Spinal cord (tissue), 10 donors: ENCODE measurements around the gene TMEM250. TPM values are rescaled to one million over a fixed set of nuclear protein-coding genes. Genes with fewer than 3 reads are reported as not detected.
A peak's percentile ranks its signal among the peaks of the same experiment; 100 is the strongest.

Source experiments
- DNase-seq, 6 donors: peaks; one replicate each; pipeline versions ENCODE4 v3.0.0 to v3.0.0-alpha.2; 2013 to 2015; ENCODE audit warnings: low spot score in 6 of 6, low read depth in 4 of 6
- H3K27ac ChIP-seq: one replicate; pipeline ENCODE4 v1.5.1; 2013; ENCODE audit warnings: low read depth, low read length, control low read depth
- H3K27me3 ChIP-seq: one replicate; pipeline ENCODE4 v1.6.1; 2013; ENCODE audit warnings: low read length; ENCODE audit not compliant: control insufficient read depth, insufficient read depth
- H3K36me3 ChIP-seq: one replicate; pipeline ENCODE4 v1.6.1; 2013; ENCODE audit warnings: low read length; ENCODE audit not compliant: control insufficient read depth, insufficient read depth
- H3K4me1 ChIP-seq: one replicate; pipeline ENCODE4 v1.6.1; 2013; ENCODE audit warnings: low read length; ENCODE audit not compliant: control insufficient read depth, insufficient read depth
- H3K4me3 ChIP-seq: one replicate; pipeline ENCODE4 v1.5.1; 2013; ENCODE audit warnings: low read depth, low read length, control low read depth
- H3K9me3 ChIP-seq: one replicate; pipeline ENCODE4 v1.6.1; 2013; ENCODE audit warnings: low read length; ENCODE audit not compliant: control insufficient read depth, insufficient read depth
- WGBS: methylation state at CpG from one replicate; pipeline ENCODE4 v1.1.5; 2013; ENCODE audit warnings: missing lambda C conversion rate; ENCODE audit not compliant: insufficient coverage; 5-methylcytosine and 5-hydroxymethylcytosine counted together
- polyA plus RNA-seq, 2 donors: library from polyadenylated mRNA; unstranded; fragments of 120-200 nt; gene quantifications; one replicate each; pipeline ENCODE4 v1.2.1, GENCODE V29; 2013; ENCODE audit not compliant: insufficient read length in 2 of 2
- total RNA-seq, 2 donors: library from RNA; depleted of rRNA in 1 of 2; stranded (reverse); fragments of 120-200 nt in 1 of 2; fragments of >200 nt in 1 of 2; gene quantifications; one replicate each; pipeline versions ENCODE4 v1.2.3 to v1.2.4, GENCODE V29; 2013 to 2014
- donor health status: healthy.

Gene TMEM250
- total and polyA plus RNA-seq, 4 donors, result 14.1 to 27.2 (median 25.3) TPM

GRCh38 chr9:136133191-136133958 is 14.7 kb upstream of the TMEM250 start:
- Histone ChIP-seq H3K27me3 (peaks cover 38% of the 10 kb centered on the region), H3K27ac (no peak overlapping the region), H3K4me1 (peaks cover 46% of the 10 kb centered on the region), H3K36me3 (no peaks in the 10 kb centered on the region), H3K9me3 (no peaks in the 10 kb centered on the region), H3K4me3 (peak overlapping the region; percentile 20)
- 3% methylated on average over 60 of the region's 69 CpGs for WGBS
- peak in 2 of 6 donors; percentile 78 to 81 for DNase-seq

GRCh38 chr9:136132512-136133050 is 13.9 kb upstream of the TMEM250 start:
- WGBS, result 10% methylated on average over 35 of the region's 52 CpGs
- Histone ChIP-seq H3K9me3 (no peaks in the 10 kb centered on the region), H3K4me1 (peaks cover 42% of the 10 kb centered on the region), H3K27ac (no peak overlapping the region), H3K27me3 (peaks cover 38% of the 10 kb centered on the region), H3K4me3 (no peak overlapping the region), H3K36me3 (no peaks in the 10 kb centered on the region)
- no peak for DNase-seq

- H3K4me1 ChIP-seq, result peaks cover 35% of the 10 kb centered on the region
- H3K27me3 ChIP-seq, result peaks cover 38% of the 10 kb centered on the region
- H3K9me3 ChIP-seq, result no peaks in the 10 kb centered on the region
- H3K4me3 ChIP-seq, result no peak overlapping the region
- DNase-seq, result no peak
- 59% methylated on average over 24 of the region's 31 CpGs for WGBS
- no peaks in the 10 kb centered on the region for H3K36me3 ChIP-seq
- no peak overlapping the region for H3K27ac ChIP-seq
Observed at GRCh38 chr9:136131629-136132511, 13.2 kb upstream of the TMEM250 start.

- Histone ChIP-seq H3K27ac (no peak overlapping the region), H3K9me3 (no peaks in the 10 kb centered on the region), H3K4me1 (peaks cover 15% of the 10 kb centered on the region), H3K27me3 (peaks cover 22% of the 10 kb centered on the region), H3K4me3 (no peak overlapping the region), H3K36me3 (no peaks in the 10 kb centered on the region)
- WGBS, result 69% methylated on average over 10 of the region's 17 CpGs
- no peak for DNase-seq
Observed at GRCh38 chr9:136129176-136129575, 10.5 kb upstream of the TMEM250 start.

GRCh38 chr9:136128436-136128835 is 9.8 kb upstream of the TMEM250 start:
- 83% methylated on average over 17 of the region's 17 CpGs for WGBS
- Histone ChIP-seq H3K9me3 (no peaks in the 10 kb centered on the region), H3K27ac (no peak overlapping the region), H3K27me3 (peaks cover 14% of the 10 kb centered on the region), H3K36me3 (no peaks in the 10 kb centered on the region), H3K4me3 (no peak overlapping the region), H3K4me1 (peaks cover 8% of the 10 kb centered on the region)
- DNase-seq, result no peak

- no peaks in the 10 kb centered on the region for H3K36me3 ChIP-seq
- WGBS, result 73% methylated on average over 15 of the region's 18 CpGs
- no peak for DNase-seq
- no peaks in the 10 kb centered on the region for H3K9me3 ChIP-seq
- H3K4me3 ChIP-seq, result no peak overlapping the region
- peaks cover 12% of the 10 kb centered on the region for H3K27me3 ChIP-seq
- no peak overlapping the region for H3K27ac ChIP-seq
- H3K4me1 ChIP-seq, result peaks cover 12% of the 10 kb centered on the region
Observed at GRCh38 chr9:136127313-136127712, 8.6 kb upstream of the TMEM250 start.

GRCh38 chr9:136124976-136125692 is 6.5 kb upstream of the TMEM250 start:
- H3K27me3 ChIP-seq, result no peaks in the 10 kb centered on the region
- H3K36me3 ChIP-seq, result peaks cover 10% of the 10 kb centered on the region
- DNase-seq, result no peak
- 91% methylated on average over 2 of the region's 2 CpGs for WGBS
- no peak overlapping the region for H3K4me3 ChIP-seq
- H3K9me3 ChIP-seq, result no peaks in the 10 kb centered on the region
- H3K4me1 ChIP-seq, result peaks cover 18% of the 10 kb centered on the region
- no peak overlapping the region for H3K27ac ChIP-seq

GRCh38 chr9:136122425-136123383 is 4.0 kb upstream of the TMEM250 start:
- Histone ChIP-seq H3K27me3 (no peaks in the 10 kb centered on the region), H3K4me3 (no peak overlapping the region), H3K4me1 (peaks cover 30% of the 10 kb centered on the region), H3K27ac (no peak overlapping the region), H3K9me3 (no peaks in the 10 kb centered on the region), H3K36me3 (peaks cover 10% of the 10 kb centered on the region)
- 32% methylated on average over 40 of the region's 45 CpGs for WGBS
- DNase-seq, result peak in 3 of 6 donors; percentile 51 to 84 (median 83)
